OCI-LY1 (cell line): ENCODE data around the gene CALU.

Source experiments
- EZH2 ChIP-seq: fragments of 200-600 bp; sonication (generic), shearing (Covaris generic); IDR thresholded peaks from 2 replicates; pipeline ENCODE4 v1.8.0; 2017; ENCODE audit warnings: borderline replicate concordance, mixed run types, mild to moderate bottlenecking, antibody characterized with exemption, low read length, moderate library complexity, mixed read lengths
- TF ChIP-seq, protein P1 (sequence below): fragments of 200-600 bp; sonication (generic), shearing (Covaris generic); IDR thresholded peaks from 2 replicates; pipeline ENCODE4 v1.5.1; 2017; ENCODE audit warnings: mild to moderate bottlenecking, antibody characterized with exemption, low read length, moderate library complexity, mixed read lengths

- TF ChIP-seq, protein P1, sequence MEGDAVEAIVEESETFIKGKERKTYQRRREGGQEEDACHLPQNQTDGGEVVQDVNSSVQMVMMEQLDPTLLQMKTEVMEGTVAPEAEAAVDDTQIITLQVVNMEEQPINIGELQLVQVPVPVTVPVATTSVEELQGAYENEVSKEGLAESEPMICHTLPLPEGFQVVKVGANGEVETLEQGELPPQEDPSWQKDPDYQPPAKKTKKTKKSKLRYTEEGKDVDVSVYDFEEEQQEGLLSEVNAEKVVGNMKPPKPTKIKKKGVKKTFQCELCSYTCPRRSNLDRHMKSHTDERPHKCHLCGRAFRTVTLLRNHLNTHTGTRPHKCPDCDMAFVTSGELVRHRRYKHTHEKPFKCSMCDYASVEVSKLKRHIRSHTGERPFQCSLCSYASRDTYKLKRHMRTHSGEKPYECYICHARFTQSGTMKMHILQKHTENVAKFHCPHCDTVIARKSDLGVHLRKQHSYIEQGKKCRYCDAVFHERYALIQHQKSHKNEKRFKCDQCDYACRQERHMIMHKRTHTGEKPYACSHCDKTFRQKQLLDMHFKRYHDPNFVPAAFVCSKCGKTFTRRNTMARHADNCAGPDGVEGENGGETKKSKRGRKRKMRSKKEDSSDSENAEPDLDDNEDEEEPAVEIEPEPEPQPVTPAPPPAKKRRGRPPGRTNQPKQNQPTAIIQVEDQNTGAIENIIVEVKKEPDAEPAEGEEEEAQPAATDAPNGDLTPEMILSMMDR = no peak
- no peak for TF ChIP-seq EZH2
These were observed 35.4 kb upstream of the CALU start for GRCh38 chr7:128703609-128704241.
